Stimulated activated CD4-positive, alpha-beta T cell treated with anti-CD3 and anti-CD28 coated beads, Interleukin-4, amount 100 ng/mL, for 24 hours (primary cell): Measurements from ENCODE around the gene HPCAL1.
A peak's percentile ranks its signal among the peaks of the same experiment; 100 is the strongest.

ENCODE experiments used
- DNase-seq: peaks from one replicate; pipeline ENCODE4 v3.0.0-alpha.2; 2020

HPCAL1 gene

DNA sequence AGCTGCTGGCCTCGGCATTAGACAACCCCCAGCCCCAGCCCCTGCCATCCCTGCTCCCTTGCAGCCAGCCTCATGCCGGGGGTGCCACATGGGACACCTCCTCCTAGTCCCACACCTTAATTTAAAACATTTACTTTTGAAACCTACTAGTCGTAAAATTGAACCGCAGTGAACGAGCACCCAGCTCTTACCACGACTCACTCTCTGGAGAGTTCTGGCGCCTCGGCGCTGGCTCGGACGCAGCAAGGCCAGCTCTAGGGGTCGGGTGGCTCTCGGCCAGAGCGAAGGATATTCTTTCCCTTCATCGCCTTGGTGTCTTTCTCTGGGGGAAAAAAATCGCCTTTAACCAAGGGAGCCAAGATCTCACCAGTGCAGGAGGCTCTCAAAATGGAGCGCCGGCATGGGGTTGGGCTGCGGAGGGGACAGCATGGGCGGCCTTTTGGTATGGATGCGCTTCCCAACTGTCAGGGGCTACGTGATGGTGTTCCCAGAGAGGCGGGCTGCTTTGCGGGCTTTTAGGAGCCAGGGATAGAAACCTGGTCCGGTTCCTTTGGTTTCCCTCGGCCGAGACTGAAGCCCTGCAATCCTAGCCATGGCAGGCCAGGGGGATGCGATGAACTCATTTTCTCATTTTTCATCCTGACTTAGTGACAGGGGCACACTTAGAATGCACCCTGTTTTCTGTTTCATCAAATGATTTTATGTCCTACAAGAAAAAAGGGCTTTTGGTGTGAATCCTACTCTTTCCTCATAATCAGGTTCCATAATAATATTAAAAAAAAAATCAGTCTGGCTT lies 2.0 kb downstream of the HPCAL1 start:
- DNase-seq = no peak

DNA sequence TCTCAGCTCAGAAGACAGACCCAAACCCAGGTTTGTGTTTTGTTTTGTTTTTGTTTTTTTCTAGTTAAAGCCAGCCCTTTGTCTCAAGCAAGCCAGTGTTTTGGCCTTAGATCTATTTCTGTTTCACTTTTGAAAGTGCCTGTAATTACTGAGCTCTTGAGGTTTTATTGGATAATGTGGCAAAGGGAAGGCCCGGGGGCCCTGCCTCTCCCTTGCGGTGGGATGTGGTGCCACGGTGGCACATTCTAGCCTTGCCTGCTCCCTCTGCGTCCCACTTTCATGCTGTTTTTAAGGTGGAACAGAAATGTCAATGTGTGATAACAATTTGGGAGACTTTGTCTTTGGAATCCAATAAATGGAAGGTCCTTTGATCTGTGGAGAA lies 2.5 kb downstream of the HPCAL1 start:
- DNase-seq = peak; percentile 54

DNA sequence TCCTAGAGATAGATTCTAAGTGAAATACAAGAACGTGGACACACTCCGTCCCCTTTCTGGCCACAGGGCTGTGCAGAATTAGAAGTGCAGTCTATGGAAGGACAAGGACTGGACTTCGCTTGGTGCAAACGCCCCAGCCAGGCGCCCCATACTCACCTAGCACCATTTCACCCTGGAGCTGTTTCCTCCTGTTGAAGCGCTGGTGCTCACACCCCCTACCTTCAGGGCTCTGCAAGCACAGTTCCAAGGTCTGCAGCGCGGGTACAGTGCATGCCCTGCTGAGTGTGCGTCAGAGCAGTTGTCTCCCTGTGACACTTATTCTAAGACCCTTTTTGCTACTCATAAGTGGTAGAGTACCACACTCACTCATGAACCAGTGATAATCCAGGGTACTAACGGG lies 3.0 kb downstream of the HPCAL1 start:
- peak; percentile 40 for DNase-seq

DNA sequence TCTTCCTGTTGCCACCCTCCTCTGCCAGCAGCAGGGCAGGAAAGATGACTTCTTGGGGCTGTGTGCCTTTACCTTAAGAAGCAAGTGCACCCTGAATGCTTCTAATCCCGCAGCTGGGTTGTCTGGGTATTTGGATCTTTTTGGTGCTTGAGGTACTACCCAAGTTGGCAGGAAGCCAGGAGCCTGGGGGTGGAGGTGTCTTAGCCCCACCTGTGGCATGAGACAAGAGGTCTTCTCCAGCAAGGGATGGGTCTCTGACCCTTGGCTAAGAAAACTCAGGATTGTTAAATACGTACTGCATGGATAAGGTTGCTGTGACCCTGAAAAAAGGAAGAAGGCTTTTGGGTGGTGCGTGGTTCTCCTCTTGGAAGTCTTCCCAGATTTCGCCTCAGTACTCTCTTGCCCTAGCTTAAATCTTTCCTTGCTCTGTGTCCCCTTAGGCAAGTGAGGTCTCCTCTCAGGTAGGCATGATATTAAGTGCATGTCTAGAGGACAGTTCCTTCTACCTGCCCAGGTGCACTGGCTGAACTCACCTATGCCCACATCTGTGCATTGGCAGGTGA lies 4.3 kb downstream of the HPCAL1 start:
- DNase-seq = no peak

DNA sequence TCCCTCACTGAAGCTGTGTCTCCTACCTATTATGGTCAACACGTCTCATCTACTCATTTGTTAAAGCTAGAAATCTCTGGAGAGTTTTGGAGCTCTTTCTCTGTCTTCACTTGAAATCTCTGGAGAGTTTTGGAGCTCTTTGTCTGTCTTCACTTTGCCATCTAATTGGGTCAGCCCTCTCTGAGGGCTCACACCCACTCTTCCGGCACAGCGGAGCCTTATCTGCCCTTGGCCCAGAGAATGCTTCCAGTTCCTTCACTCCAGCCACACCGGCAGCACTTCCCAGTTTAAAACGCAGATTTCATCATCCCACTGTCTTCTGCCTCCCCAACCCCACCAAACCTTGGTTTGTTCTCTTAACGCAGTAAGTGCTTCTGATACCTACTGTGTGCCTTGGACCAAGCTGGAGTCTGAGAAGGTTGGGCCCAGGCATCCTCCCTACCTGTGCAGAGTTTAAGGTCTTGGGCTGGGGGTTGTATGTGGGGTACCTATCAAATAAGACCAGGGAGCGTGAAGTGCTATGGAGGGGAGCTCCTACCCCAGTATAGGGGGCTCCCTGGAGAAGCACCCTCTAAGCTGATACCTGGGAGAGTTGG lies 5.0 kb downstream of the HPCAL1 start:
- no peak for DNase-seq

DNA sequence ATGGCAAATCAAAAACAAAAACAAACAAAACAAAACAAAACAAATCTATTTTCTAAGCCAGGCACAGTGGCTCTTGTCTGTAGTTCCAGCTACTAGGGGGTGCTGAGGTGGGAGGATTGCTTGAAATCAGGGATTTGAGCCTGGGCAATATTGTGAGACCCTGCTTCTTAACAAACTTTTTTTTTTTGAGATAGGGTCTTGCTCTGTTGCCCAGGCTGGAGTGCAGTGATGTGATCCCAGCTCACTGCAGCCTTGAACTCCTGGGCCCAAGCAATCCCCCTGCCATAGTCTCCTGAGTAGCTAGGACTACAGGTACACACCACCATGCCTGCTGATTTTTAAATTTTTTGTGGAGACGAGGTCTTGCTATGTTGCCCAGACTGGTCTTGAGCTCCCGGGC lies 6.2 kb downstream of the HPCAL1 start:
- DNase-seq = no peak

DNA sequence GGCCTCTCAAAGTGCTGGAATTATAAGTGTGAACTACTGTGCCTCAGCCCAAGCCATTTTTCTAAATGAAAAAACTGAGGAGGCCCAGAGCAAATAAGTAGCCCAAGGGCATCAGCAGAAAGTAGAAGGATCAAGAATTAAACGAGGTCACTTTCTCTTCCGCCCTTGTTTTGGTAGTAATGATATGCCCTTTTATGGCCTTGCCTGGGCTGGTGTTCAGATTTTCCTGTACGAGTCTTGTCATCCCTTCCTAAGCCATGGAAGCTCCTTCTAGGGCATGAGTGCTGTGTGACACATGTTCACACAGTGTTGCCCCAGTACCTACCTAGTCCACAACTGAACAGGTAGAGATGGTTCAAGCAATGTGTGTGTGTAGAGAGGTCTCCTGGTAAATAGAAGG lies 6.6 kb downstream of the HPCAL1 start:
- no peak for DNase-seq

DNA sequence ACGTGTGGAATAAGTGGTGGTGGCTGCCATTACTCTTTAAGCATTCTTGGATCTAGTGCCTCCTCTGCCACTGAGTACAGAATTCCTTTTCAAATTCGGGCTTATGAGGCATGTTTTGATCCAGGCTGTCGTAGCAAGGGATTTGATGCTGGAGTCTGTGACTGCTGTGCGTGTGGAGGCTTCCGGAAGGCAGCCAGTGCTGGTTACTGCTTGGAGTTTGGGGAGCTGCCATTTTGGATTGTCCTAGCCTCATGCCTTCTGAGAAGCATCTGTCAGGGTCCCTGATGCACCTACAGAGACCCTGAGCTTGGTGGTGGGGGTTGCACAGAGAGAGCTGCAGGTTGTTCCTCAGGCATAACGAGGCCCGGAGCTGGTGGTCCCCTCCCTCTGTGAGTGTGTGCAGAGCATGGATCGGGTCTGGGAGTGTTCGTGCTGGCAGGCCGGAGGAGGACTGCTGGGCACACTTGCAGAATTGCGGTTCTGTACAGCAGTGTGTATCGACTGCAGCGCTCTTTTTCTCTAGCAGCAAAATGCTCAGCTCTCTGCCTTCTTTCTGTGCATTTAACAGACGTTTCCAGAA lies 7.7 kb downstream of the HPCAL1 start:
- no peak for DNase-seq

DNA sequence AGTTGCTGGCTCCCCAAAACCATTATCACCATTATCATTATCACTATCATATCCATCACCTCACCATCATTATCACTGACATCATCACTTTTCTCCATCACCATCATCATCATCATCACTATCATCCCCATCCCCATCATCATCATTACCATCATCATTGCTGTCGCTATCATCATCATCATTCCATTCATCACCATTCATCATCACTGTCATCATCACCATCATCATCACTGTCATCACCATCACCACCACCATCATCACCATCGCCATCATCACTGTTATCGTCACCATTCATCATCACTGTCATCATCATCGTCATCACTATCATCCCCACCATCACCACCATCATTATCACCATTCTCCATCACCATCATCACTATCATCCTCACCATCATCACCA lies 9.0 kb downstream of the HPCAL1 start:
- no peak for DNase-seq

DNA sequence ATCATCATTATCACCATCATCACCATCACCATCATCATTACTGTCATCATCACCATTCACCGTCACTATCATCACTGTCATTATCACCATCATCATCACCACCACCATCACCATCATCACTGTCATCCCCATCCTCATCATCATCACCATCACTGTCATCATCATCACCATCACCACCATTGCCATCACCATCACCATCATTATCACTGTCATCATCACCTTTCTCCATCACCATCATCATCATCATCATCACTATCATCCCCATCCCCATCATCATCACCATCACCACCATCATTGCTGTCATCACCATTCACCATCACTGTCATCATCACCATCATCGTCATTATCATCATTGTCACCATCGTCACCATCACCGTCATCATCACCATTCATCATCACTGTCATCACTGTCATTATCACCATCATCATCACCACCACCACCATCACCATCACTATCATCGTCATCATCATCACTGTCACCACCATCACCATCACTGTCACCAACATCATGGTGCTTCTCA lies 9.8 kb downstream of the HPCAL1 start:
- no peak for DNase-seq

DNA sequence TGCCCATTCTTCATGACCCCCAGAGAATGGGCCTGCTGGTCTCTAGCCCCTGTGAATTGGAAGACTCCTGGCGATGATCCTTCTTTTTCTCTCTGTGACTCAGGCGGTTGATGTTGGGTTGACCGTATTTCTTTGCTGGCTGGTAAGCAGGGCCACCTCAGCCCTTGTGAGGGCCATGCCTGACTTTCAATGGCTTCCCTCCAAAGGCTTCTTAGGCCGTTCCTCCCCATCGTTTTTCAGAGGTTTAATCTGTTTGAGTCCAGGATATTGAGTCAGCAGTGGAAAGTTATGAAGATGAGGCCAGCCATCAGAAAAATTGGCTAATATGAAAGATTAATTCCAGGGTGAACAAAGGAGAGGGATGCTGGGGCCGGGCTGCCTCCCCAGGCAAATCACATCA lies 13.6 kb downstream of the HPCAL1 start:
- DNase-seq = no peak

DNA sequence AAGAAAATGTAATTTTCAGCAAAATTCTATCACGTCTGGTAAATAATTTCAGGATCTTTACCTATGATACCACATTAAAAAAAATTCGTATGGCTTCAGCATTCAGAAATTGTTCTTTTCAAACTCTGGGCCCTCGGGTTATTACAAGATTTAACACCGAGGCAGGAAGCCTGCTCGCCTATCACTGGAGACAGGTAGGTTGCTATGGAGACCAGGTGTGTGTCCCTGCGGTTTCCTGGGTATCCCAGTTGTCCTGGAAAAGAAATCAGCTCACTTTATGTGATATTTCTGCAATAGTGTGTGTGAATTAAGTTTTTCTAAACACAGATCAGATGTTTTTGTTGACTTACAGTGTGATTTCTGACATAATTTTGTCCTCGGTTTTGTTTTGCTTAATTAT lies 14.2 kb downstream of the HPCAL1 start:
- DNase-seq = no peak

DNA sequence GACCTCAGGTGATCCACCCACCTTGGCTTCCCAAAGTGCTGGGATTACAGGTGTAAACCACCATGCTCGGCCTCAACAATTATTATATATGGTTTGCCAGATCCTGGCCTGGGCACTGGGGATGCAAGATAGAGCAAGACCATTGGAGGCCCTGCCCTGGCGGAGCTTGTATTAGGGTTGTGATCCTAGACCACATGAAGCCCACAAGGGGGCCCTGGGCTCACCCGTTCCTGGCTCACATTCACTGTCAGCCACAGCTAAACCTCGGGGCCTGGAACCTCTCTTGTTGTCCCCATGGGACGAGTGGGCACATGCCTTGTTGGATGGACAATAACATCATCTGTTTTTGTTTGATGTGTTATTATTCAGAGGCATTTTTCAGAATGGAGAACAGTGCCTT lies 14.9 kb downstream of the HPCAL1 start:
- no peak for DNase-seq

DNA sequence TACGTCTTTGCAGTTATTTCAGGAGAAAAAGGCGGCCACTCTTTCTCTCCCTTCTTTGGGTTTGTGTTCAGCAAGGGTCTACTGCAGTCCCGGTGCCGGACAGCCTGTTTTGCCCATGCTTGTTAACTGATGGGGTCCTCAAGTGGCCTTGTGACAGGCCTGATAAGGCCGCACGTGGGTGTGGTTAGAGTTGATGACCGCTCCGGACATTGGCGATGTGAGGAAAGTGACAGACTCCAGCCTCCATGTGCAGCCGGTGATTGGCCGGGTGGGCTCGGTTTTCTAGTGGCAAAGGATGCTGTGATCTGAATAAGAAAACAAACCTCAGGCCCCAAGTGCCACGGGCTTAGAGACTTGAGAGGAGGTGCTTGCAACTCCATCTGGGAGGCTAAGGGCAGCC lies 15.6 kb downstream of the HPCAL1 start:
- DNase-seq = no peak

DNA sequence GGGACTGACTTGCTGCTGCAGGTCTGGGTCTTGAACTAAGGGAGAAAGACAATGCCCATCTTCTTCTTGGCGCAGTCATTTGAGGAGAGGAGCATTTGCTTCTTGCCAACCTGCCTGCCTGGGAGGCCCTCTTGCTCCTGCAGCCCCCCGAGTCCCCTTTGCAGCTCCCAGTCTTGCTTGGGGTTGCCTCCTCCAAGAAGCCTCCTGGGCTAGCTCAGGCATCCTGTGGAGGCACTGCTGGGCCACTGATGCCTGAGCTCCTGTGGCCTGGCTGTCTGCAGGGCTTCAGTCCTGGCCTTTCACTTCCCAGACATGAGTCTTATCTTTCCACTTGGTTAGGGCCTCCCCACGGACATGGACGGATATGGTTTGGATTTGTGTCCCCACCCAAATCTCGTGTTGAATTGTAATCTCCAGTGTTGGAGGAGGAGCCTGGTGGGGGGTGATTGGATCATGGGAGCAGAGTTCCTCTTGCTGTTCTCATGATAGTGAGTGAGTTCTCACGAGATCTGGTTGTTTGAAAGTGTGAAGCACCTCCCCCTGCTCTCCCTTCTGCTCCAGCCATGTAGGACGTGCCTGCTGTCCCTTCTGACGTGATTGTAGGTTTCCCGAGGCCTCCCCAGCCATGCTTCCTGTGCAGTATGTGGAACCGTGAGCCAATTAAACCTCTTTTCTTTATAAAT lies 17.3 kb downstream of the HPCAL1 start:
- no peak for DNase-seq

DNA sequence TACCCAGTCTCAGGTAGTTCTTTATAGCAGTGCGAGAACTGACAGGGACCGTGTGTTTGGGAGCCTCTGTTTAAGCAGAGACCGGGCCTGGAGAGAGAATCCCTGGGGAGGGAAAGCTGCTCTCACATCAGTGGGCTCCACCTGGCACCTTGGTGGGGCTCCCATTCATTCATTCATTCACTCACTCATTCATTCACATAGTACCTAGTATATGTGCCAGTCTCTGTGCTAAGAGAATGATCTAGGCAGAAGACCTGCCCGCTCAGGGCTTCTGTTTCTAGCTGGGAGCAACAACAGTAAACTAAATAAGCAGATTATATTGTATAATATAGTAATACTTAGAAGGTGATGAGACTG lies 17.8 kb downstream of the HPCAL1 start:
- no peak for DNase-seq

DNA sequence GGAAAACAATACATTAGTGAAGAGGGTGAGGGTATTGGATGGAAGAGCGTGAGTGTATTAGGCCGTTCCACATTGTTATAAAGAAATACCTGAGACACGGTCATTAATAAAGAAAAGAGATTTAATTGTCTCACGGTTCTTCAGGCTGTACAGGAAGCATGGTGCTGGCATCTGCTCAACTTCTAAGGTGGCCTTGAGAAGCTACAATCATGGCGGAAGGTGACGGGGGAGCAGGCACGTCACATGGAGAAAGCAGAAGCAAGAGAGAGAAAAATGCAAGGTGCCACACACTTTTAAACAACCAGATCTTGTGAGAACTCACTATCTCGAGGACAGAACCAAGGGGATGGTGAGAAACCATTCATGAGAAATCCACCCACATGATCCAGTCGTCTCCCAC lies 18.2 kb downstream of the HPCAL1 start:
- DNase-seq = no peak

DNA sequence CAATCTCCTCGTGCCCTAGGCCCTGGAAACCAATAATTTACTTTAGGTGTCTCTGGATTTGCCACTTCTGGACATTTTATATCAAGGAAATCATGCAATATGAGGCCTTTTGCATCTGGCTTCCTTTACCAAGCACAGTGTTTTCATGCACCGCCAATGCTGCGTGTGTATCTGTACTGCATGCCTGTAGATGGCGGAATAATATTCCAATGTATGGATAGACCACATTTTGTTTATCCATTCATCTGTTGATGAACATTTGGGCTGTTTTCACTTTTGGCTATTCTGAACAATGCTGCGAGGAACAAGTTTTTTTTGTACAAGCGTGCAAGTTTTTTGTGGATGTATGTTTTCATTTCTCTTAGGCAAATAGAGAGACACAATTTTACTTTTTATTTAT lies 18.9 kb downstream of the HPCAL1 start:
- DNase-seq = no peak

DNA sequence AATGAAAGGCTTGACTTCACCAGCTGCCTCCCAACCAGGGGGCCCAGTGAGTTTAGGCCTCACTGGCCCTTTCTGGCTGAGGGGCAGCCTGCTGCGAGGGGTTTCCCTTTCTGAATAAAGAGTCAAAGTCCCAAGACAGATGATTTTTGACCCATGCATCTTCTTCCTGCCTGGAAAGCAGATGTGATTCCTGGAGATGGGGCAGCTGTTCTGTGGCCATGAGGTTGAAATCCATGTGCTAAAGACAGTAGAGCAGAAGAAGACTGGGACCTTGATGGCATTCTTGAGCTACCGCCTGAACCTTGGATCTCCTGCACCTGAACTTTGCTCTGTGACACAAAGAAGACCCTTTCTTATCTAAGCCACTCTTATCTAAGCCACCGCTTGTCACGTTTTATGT lies 19.8 kb downstream of the HPCAL1 start:
- DNase-seq = no peak

DNA sequence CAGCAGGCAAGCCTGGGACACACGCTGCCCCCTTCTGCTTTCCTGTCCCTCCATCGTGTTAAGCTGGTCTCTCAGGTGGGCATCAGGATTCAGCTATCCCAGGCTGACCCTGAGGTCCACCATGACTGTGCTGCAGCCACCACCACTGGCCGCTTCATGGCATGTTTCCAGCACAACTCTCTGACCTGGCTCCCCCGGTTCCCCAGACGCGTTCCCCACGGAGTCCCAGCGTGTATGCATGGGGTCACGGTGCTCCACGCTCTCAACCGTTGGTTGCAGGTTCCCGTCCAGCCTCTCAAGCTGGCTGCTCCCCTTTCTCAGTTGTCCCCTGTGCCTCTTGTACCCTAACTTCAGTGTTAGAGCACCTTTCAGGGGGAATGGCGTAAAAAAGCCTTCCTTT lies 20.3 kb downstream of the HPCAL1 start:
- no peak for DNase-seq

DNA sequence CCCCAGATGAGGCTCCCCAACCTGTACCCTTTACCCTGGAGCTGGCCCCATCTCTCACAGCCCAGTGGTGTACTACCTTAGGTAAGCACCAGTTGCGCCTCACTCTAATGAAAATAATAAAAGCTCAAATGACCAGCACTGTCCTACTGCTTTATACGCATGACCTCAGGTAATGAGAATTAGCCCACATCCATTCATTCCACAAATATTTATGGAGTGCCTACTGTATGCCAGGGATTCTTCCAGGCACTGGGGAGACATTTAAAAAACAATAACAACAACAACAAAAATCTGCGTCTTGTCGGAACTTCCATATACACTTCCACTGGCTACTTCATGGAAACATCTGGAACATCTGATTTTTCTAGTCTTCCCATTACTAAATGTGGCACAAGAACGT lies 20.8 kb downstream of the HPCAL1 start:
- no peak for DNase-seq

DNA sequence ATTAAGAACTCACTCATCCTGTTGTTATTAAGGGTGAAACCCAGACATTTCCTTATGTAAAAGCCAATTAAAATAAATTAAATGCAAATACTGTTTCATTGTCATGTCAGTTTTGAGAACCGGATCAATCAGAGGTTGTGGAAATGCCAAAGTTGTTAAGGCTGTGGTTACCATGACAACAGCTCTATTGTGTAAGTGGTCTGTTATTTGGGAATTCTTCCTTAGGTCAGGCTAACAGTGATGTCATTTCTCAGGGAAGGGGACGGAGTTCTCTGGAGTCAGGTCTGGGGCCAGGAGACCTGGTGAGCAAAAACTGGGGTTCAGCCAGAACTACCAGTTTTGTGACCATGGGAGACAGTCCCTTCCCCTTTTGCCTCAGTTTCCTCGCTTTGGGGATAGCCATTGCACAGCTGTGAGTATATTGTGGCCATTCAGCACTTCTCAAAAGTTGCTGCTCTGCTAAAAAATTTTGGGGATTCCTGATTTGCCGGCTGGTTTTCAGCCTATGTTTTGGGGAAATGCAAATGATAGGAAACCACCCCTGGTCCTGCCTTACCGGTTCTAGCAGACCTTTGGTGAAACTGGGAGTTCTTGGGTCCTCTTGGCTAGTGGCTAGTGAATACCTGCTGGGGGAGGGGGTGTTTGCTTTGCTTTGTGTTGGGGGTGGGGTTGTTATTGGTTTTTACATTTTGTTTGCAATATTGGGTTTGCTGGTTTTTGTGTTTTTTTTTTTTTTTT lies 21.6 kb downstream of the HPCAL1 start:
- no peak for DNase-seq
